IMR-90 (cell line): ENCODE data around the gene COPZ1.

Experiments
- BHLHE40 ChIP-seq: fragments of 150-350 bp; IDR thresholded peaks from 2 replicates; pipeline ENCODE4 v1.6.1; 2016; ENCODE audit warnings: mild to moderate bottlenecking, low read depth, low read length
- CEBPB ChIP-seq: IDR thresholded peaks from 2 replicates; pipeline ENCODE4 v1.6.1; 2012; ENCODE audit warnings: low read depth, low read length, improper control_type of control experiment
- MXI1 ChIP-seq: IDR thresholded peaks from 2 replicates; pipeline ENCODE4 v1.6.1; 2012; ENCODE audit warnings: low read depth, mild to moderate bottlenecking, low read length, moderate library complexity, borderline replicate concordance
- POLR2A ChIP-seq: IDR thresholded peaks from 2 replicates; pipeline ENCODE4 v1.6.1; 2012; ENCODE audit warnings: mild to moderate bottlenecking, low read depth, low read length
- RAD21 ChIP-seq: IDR thresholded peaks from 2 replicates; pipeline ENCODE4 v1.6.1; 2012; ENCODE audit warnings: low read length, improper control_type of control experiment
- USF2 ChIP-seq: fragments of 150-350 bp; IDR thresholded peaks from 2 replicates; pipeline ENCODE4 v1.6.1; 2017; ENCODE audit warnings: mild to moderate bottlenecking, antibody characterized with exemption, low read length, low read depth
- TF ChIP-seq, protein P1 (sequence below): conservative IDR thresholded peaks from 2 replicates; pipeline ENCODE4 v1.5.1; 2012; ENCODE audit warnings: mild to moderate bottlenecking, low read depth, low read length, improper control_type of control experiment

DNA sequence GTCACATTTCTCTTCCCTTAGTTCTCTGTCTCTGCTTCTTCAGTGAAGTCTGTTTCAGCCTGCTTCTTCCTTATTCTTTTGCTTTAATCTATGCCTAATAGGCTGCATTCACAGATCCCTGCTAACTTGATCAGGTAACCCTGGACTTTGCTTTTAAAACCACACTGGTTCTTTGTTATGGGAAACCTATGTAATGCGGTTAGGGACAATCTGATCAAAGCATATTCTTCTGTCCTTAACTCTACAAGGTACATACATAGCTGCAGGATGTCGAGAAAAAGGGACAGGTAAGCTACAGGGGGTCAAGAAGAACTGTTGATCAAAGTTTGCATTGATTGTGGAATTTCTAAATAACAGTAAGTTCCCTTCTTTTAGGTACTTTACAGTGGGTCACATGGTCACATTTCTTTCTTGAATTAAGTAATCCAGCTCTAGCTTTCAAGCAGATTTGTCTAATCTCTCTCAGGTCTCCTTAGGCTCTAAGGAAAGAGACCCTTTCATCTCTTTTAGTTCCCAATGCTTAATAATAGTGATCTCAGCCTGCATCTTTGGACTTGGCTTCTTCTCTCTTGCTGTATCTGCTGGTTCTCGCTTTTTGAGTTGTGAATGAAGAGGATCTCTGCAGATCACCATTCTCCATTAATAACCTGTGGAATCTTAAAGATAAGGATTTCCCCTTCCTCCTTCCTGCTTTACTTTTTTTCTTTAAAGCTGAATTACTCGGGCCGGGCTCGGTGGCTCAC, 3.8 kb downstream of the COPZ1 start:
- TF ChIP-seq POLR2A (no peak), RAD21 (no peak), BHLHE40 (no peak), USF2 (peak; percentile 45), MXI1 (no peak), CEBPB (no peak)
- TF ChIP-seq, protein P1, sequence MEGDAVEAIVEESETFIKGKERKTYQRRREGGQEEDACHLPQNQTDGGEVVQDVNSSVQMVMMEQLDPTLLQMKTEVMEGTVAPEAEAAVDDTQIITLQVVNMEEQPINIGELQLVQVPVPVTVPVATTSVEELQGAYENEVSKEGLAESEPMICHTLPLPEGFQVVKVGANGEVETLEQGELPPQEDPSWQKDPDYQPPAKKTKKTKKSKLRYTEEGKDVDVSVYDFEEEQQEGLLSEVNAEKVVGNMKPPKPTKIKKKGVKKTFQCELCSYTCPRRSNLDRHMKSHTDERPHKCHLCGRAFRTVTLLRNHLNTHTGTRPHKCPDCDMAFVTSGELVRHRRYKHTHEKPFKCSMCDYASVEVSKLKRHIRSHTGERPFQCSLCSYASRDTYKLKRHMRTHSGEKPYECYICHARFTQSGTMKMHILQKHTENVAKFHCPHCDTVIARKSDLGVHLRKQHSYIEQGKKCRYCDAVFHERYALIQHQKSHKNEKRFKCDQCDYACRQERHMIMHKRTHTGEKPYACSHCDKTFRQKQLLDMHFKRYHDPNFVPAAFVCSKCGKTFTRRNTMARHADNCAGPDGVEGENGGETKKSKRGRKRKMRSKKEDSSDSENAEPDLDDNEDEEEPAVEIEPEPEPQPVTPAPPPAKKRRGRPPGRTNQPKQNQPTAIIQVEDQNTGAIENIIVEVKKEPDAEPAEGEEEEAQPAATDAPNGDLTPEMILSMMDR: no peak
